ENCODE results near the gene SYNJ1. TPM values are rescaled to one million over a fixed set of nuclear protein-coding genes. Genes with fewer than 3 reads are reported as not detected.
A peak's percentile ranks its signal among the peaks of the same experiment; 100 is the strongest.
"Not testable (repeated sequence)": the region's sequence is repeated elsewhere in the genome, so short reads cannot be mapped to it uniquely, and the experiment has no call there.

Gene SYNJ1, protein sequence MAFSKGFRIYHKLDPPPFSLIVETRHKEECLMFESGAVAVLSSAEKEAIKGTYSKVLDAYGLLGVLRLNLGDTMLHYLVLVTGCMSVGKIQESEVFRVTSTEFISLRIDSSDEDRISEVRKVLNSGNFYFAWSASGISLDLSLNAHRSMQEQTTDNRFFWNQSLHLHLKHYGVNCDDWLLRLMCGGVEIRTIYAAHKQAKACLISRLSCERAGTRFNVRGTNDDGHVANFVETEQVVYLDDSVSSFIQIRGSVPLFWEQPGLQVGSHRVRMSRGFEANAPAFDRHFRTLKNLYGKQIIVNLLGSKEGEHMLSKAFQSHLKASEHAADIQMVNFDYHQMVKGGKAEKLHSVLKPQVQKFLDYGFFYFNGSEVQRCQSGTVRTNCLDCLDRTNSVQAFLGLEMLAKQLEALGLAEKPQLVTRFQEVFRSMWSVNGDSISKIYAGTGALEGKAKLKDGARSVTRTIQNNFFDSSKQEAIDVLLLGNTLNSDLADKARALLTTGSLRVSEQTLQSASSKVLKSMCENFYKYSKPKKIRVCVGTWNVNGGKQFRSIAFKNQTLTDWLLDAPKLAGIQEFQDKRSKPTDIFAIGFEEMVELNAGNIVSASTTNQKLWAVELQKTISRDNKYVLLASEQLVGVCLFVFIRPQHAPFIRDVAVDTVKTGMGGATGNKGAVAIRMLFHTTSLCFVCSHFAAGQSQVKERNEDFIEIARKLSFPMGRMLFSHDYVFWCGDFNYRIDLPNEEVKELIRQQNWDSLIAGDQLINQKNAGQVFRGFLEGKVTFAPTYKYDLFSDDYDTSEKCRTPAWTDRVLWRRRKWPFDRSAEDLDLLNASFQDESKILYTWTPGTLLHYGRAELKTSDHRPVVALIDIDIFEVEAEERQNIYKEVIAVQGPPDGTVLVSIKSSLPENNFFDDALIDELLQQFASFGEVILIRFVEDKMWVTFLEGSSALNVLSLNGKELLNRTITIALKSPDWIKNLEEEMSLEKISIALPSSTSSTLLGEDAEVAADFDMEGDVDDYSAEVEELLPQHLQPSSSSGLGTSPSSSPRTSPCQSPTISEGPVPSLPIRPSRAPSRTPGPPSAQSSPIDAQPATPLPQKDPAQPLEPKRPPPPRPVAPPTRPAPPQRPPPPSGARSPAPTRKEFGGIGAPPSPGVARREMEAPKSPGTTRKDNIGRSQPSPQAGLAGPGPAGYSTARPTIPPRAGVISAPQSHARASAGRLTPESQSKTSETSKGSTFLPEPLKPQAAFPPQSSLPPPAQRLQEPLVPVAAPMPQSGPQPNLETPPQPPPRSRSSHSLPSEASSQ (N-terminal part only)
- total RNA-seq (2022) (10.2 and 10.5 TPM in 2 replicates), Bru-seq, nascent RNA (percentile 61 among the genes with signal in this experiment), BruChase-seq, experiment 1, labeled RNA remaining after a 6-hour chase (percentile 53 among the genes with signal in this experiment), BruChase-seq, experiment 2, labeled RNA remaining after a 2-hour chase (percentile 55 among the genes with signal in this experiment)
- long read RNA-seq, full-length matches to known transcripts, result 1 of 2 reads
- long read RNA-seq, partial matches to known transcripts, result 0 of 2 reads
- long read RNA-seq, other reads (novel, unspliced or antisense), result 1 of 2 reads

DNA sequence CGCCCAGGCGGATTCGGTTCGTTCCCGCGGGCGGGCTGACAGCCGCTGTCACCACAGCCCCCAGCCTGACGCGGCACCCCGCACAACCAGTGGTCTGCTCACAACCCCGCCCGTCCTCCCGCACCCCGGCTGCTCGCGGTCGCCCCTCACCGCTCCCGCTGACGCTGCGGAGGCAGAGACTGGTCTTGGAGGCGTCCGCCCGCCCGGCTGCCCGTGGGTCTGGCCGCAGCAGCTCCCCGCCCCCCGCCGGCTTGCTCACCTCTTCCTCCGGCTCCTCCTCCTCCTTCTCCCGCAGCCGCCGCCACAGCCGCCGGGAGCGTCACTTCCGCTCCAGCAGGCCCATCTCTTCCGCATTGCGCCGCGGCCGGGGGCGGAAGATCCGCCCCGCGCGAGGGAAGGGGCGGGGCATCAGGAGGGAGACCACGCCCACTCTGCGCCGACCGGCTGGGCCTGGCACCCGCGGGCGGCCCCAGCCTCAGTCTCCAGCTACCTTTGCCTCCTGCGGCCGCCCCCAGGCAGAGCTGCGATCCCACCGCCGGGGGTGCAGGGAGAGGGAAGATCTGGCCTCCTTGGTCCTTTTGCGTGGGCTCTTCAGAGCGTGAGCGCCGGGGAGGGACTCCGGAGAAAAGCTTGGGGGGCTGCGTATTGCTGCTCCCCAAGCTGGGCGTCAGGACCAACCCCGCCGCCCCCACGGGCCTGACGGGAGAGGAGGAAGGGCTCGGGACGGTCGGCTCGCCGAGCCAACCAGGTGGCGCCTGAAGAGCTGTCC, at the start of gene SYNJ1:
Gene SYNJ1 (minus strand): TSS at position 327 of the 769 bp plus-strand sequence. CDS start 1,118 bp downstream, outside the sequence.
- Mint-ChIP-seq H3K27me3 (ENCODE audit: unreplicated experiment) (no peaks in the 10 kb centered on the region), H3K36me3 (ENCODE audit: insufficient read depth, unreplicated experiment) (peaks cover 23% of the 10 kb centered on the region), H3K27ac (ENCODE audit: unreplicated experiment) (peak within 1 kb of the TSS; percentile 58), H3K4me1 (ENCODE audit: low read depth, unreplicated experiment) (no peaks in the 10 kb centered on the region), H3K9me3 (ENCODE audit: low read depth, unreplicated experiment) (no peaks in the 10 kb centered on the region), H3K4me3 (ENCODE audit: low read depth, unreplicated experiment) (peak within 1 kb of the TSS; percentile 92)
- intact Hi-C loops (cut with micrococcal nuclease; ENCODE audit: unreplicated experiment), result loop anchor here (5.0 kb wide), 1 partner anchor 76 kb away; no protein-coding TSS in a partner anchor
- BruUV-seq (replicated peaks), result no TSS peak
- TF ChIP-seq, protein P1, sequence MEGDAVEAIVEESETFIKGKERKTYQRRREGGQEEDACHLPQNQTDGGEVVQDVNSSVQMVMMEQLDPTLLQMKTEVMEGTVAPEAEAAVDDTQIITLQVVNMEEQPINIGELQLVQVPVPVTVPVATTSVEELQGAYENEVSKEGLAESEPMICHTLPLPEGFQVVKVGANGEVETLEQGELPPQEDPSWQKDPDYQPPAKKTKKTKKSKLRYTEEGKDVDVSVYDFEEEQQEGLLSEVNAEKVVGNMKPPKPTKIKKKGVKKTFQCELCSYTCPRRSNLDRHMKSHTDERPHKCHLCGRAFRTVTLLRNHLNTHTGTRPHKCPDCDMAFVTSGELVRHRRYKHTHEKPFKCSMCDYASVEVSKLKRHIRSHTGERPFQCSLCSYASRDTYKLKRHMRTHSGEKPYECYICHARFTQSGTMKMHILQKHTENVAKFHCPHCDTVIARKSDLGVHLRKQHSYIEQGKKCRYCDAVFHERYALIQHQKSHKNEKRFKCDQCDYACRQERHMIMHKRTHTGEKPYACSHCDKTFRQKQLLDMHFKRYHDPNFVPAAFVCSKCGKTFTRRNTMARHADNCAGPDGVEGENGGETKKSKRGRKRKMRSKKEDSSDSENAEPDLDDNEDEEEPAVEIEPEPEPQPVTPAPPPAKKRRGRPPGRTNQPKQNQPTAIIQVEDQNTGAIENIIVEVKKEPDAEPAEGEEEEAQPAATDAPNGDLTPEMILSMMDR (IDR thresholded peaks at IDR 0.05; ENCODE audit: unreplicated experiment), result no peak
- CTCF ChIA-PET, result interaction anchor here (0.5 to 0.7 kb wide), 3 partner anchors 75 to 803 kb away, joined by 3 to 4 read pairs (median 3); no protein-coding TSS in a partner anchor
- DNase-seq, result peak; percentile 91

DNA sequence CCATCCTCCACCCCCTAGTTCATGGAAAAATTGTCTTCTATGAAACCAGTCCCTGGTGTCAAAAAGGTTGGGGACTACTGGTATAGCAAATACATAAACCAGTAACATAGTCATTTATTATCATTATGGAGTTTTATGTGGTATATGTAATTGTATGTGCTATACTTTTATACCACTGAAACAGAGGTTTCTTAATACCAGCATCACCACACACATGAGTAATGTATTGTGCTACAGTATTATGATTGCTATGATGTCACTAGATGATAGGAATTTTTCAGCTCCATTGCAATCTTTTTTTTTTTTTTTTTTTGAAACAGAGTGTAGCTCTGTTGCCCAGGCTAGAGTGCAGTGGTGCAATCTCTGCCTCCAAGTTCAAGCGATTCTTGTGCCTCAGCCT, 49.5 kb upstream of the SYNJ1 start:
- CTCF ChIA-PET, result no interaction called here
- Mint-ChIP-seq H3K4me3 (ENCODE audit: low read depth, unreplicated experiment) (no peak overlapping the region), H3K4me1 (ENCODE audit: low read depth, unreplicated experiment) (no peaks in the 10 kb centered on the region), H3K36me3 (ENCODE audit: insufficient read depth, unreplicated experiment) (peaks cover 4% of the 10 kb centered on the region), H3K27ac (ENCODE audit: unreplicated experiment) (no peak overlapping the region), H3K27me3 (ENCODE audit: unreplicated experiment) (no peaks in the 10 kb centered on the region), H3K9me3 (ENCODE audit: low read depth, unreplicated experiment) (no peaks in the 10 kb centered on the region)
- TF ChIP-seq, protein P1 (IDR thresholded peaks at IDR 0.05; ENCODE audit: unreplicated experiment), result no peak
- no peak for DNase-seq
- BruUV-seq (replicated peaks), result no TSS peak
- intact Hi-C loops (cut with micrococcal nuclease; ENCODE audit: unreplicated experiment), result no loop called here

- Mint-ChIP-seq H3K27me3 (ENCODE audit: unreplicated experiment) (no peaks in the 10 kb centered on the region), H3K9me3 (ENCODE audit: low read depth, unreplicated experiment) (no peaks in the 10 kb centered on the region), H3K4me3 (ENCODE audit: low read depth, unreplicated experiment) (no peak overlapping the region), H3K36me3 (ENCODE audit: insufficient read depth, unreplicated experiment) (peaks cover 9% of the 10 kb centered on the region), H3K27ac (ENCODE audit: unreplicated experiment) (no peak overlapping the region), H3K4me1 (ENCODE audit: low read depth, unreplicated experiment) (no peaks in the 10 kb centered on the region)
- no TSS peak for BruUV-seq (replicated peaks)
- intact Hi-C loops (cut with micrococcal nuclease; ENCODE audit: unreplicated experiment), result no loop called here
- TF ChIP-seq, protein P1 (IDR thresholded peaks at IDR 0.05; ENCODE audit: unreplicated experiment), result no peak
- CTCF ChIA-PET, result no interaction called here
- no peak for DNase-seq
These were observed 48.9 kb upstream of the SYNJ1 start for GRCh38 chr21:32776743-32777142.

- intact Hi-C loops (cut with micrococcal nuclease; ENCODE audit: unreplicated experiment); H3K27me3 Mint-ChIP-seq (ENCODE audit: unreplicated experiment); H3K27ac Mint-ChIP-seq (ENCODE audit: unreplicated experiment); DNase-seq; H3K9me3 Mint-ChIP-seq (ENCODE audit: low read depth, unreplicated experiment); CTCF ChIA-PET; BruUV-seq (replicated peaks): not testable (repeated sequence)
- H3K4me1 Mint-ChIP-seq (ENCODE audit: low read depth, unreplicated experiment), result peaks cover 11% of the 10 kb centered on the region
- H3K4me3 Mint-ChIP-seq (ENCODE audit: low read depth, unreplicated experiment), result peak overlapping the region; percentile 94
- H3K36me3 Mint-ChIP-seq (ENCODE audit: insufficient read depth, unreplicated experiment), result peaks cover 23% of the 10 kb centered on the region
These were observed 45.2 kb upstream of the SYNJ1 start for GRCh38 chr21:32773048-32773344.
